Measurements from ENCODE around the gene MRAP2.

MRAP2 gene, protein sequence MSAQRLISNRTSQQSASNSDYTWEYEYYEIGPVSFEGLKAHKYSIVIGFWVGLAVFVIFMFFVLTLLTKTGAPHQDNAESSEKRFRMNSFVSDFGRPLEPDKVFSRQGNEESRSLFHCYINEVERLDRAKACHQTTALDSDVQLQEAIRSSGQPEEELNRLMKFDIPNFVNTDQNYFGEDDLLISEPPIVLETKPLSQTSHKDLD

DNA sequence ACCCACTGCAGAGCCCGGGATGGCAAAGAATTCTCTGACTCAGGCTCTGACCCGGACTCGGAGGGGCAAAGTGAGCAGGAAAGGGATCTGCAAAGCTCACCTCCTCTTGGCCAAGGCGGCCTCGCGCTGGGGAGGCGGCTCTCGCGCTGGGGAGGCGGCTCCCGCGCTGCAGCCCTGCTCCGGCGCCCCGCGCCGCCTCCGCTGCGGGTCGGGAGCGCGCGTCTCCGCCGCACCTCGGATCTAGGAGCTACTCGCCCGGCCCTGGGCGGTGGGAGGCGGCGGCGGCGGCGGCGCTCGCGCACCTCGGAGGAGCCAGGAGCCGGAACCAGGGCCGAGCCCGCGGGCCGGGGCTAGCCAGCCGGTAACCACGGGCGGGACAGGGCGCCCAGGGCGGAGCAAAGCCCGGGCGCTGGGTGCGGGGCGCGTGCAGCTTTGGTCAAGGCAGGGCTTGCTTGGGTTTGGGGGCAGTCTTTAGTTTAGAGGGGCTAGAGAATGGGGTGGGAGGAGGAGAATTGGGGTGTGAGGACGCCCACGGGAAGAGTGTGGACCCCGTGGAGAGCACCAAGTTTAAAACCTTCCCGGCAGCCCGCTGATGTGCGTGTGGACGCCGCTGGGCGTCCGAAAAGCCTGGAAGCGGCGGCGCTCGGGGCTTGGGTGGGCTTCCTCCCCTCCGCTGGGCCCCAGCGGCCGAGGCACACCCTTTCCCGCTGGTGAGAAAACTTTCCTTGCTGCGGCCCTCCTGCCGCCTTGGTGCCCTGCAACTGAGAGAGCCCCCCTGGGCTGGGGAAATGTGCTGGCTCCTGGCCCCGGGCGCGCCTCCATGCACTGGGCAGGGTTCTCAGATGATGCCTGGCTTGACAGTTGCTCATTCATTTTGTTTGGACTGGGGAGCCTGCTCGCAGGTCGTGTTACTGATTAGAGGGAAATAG, at the start of gene MRAP2:
Gene MRAP2, plus strand, starts transcription at position 250 of the 929 bp plus-strand sequence. CDS start 21,547 bp downstream, outside the sequence.
- DNase-seq, result no peak

DNA sequence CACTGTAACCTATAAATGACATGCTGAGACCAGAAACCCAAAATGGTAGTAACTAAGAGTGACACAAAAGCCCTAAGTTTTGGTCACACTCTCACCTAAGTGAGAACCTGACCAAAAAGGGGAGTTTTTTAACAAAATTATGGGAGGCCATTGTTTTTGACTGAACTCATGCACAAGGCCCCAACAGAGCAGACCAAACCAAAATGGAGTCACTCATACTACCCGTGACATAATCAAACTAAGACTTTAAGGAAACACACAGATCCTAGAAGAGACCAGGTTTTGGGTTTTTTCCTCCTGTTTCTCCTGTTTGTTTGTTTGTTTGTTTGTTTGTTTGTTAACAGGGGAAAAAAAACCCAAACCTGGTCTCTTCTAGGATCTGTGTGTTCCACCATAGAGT, 49.2 kb upstream of the MRAP2 start:
- DNase-seq, result no peak

GRCh38 chr6:83985308-83985713, 48.3 kb upstream of the MRAP2 start:
- DNase-seq, result no peak

- no peak for DNase-seq
These were observed 47.9 kb upstream of the MRAP2 start for GRCh38 chr6:83985715-83986114.

DNA sequence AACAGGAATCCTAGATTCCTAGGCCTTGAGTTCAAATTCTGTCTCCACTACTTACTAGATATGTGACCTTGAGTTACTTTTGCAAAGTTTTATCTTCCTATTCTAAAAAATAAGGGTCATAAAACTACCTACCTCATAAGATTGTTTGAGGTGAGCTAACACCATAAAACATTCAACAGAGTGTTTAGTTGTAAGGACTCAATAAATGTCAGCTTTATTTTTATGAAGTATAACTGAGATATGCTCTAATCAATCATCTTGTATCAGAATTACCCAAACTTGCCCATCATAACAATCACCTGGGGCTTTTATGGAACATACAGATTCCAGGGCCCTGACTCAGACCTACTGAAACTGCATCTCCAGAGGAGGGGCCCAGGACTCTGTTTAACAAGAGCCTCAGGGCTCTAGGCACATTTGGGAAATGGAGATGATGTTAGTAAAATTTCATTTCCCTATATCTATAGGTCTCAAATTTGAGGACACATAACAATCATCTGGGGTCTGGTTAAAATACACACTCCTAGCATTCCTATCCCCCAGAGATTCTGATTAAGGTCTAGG, 35.5 kb upstream of the MRAP2 start:
- DNase-seq, result no peak

DNA sequence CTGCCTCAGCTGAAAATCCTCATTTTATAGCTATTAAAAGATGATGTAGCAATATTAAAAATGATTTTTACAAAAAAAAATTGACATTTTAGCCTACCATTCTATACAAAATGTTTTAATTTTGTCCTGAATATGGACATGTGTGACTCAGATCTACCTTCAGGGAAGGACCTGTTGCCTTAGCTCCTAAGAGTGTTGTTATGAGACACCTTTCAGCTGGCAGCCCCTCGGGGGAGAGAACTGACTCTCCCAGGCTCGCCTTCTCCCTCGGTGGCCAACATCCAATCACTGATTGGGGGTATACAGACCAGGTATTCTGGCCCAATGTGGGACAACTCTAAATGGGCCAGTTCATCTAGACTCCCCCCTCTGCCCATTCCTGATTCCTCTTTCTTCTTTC, 32.5 kb upstream of the MRAP2 start:
- no peak for DNase-seq

GRCh38 chr6:84002226-84002625, 31.3 kb upstream of the MRAP2 start:
- no peak for DNase-seq

- no peak for DNase-seq
These were observed 30.4 kb upstream of the MRAP2 start for GRCh38 chr6:84003131-84003530.

DNA sequence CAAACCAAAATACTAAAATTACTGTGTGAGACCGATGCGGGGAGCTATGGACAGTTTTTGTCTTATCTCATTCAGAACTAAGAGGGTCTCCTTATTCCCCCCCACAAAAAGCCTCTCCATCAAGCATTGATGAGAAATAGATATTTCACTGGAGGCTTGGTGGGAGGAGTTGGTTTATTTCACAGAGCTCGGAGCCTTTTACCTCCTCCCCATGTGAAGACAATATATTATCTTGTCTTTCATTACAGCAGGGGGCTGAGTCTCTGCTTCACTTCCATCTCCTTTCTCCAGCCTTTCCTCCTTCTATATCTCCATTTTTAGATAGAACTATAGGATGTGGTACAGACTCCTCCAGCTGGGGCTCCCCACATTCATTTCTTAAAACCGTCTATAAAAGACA, 29.9 kb upstream of the MRAP2 start:
- no peak for DNase-seq

- no peak for DNase-seq
These were observed 25.7 kb upstream of the MRAP2 start for GRCh38 chr6:84007871-84008270.

- no peak for DNase-seq
These were observed 20.2 kb upstream of the MRAP2 start for GRCh38 chr6:84013354-84013753.

- DNase-seq, result no peak
These were observed 19.6 kb upstream of the MRAP2 start for GRCh38 chr6:84013931-84014330.

GRCh38 chr6:84016029-84016428, 17.5 kb upstream of the MRAP2 start:
- no peak for DNase-seq

- DNase-seq, result no peak
These were observed 15.7 kb upstream of the MRAP2 start for GRCh38 chr6:84017709-84018452.

DNA sequence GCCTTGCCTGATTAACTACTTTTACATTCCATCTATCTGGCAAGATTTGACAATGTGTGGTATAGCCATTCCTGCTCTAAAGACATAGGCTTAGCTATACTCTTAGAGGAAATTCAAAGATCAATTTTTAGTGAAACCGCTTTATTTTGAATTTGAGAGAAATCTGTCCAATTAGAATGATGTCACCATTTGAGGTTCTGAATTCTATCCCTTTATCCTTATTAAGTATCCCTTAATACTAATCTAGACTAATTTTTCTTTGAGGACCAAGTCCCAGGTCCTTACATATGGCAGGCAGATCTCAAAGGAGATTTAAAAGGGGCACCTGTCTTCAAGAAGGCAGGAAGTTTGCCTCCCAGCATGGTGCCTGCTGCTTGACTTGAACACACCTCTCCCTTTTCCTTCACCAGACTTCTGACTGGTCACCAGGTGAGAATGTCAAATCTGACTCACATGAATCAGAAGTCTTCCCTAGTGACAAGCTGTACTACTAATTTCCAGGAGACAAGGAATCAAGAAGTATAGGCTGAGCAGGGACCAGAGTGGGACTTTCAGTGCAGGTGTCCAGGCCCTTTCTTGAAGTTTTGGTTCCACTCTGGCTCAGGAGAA, 15.0 kb upstream of the MRAP2 start:
- no peak for DNase-seq

GRCh38 chr6:84019141-84019841, 14.3 kb upstream of the MRAP2 start:
- DNase-seq, result no peak

DNA sequence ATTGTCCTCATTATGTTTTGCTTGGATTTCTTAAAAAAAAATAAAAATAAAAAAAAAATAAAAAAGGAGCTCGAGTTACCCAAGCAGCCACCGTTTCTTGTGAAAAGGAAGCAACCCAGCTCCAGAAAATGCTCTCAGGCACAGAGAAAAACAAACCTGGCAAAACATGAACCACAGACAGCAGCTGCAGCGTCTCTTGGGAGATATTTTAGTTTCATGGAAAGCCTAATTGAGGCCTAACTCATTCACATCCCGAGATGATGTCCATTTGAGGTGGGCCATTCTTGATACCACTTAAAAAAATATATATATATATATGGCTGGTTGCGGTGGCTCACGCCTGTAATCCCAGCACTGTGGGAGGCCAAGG, 13.7 kb upstream of the MRAP2 start:
- no peak for DNase-seq

- DNase-seq, result no peak
These were observed 11.9 kb upstream of the MRAP2 start for GRCh38 chr6:84021625-84022024.

- DNase-seq, result no peak
These were observed 6.8 kb upstream of the MRAP2 start for GRCh38 chr6:84026721-84027164.

GRCh38 chr6:84027340-84028181, 6.0 kb upstream of the MRAP2 start:
- DNase-seq, result peak; percentile 80

GRCh38 chr6:84028350-84028749, 5.2 kb upstream of the MRAP2 start:
- no peak for DNase-seq
